HL-60 (cell line): ENCODE data around the gene BANP.

Experiments
- DNase-seq, 2 experiments: peaks; one replicate each; pipeline ENCODE4 v3.0.0-alpha.2; 2010 to 2020; ENCODE audit warnings: low read depth in 1 of 2, low spot score in 1 of 2
- H3K27ac ChIP-seq: fragments of 250-450 bp; sonication (Bioruptor Pico); replicated peaks from 2 replicates; pipeline ENCODE4 v1.5.1; 2020; ENCODE audit warnings: mild to moderate bottlenecking, moderate library complexity
- H3K27me3 ChIP-seq: fragments of 250-450 bp; sonication (Bioruptor Pico); 2 replicates; pipeline ENCODE4 v1.5.1; 2021; ENCODE audit warnings: mild to moderate bottlenecking, moderate library complexity; ENCODE audit not compliant: insufficient read depth, poor library complexity, severe bottlenecking
- H3K4me3 ChIP-seq: replicated peaks from 2 replicates; pipeline ENCODE4 v1.5.1; 2011; ENCODE audit warnings: mild to moderate bottlenecking, control low read depth, low read length; ENCODE audit not compliant: insufficient read depth
- GABPA ChIP-seq: IDR thresholded peaks from 2 replicates; pipeline ENCODE4 v1.6.1; 2012; ENCODE audit warnings: low read depth
- POLR2AphosphoS5 ChIP-seq: IDR thresholded peaks from 2 replicates; pipeline ENCODE4 v1.6.1; 2012; ENCODE audit warnings: low read depth
- REST ChIP-seq: IDR thresholded peaks from 2 replicates; pipeline ENCODE4 v1.6.1; 2012; ENCODE audit warnings: low read depth; ENCODE audit not compliant: insufficient replicate concordance
- SPI1 ChIP-seq: IDR thresholded peaks from 2 replicates; pipeline ENCODE4 v1.6.1; 2012; ENCODE audit warnings: low read depth, mild to moderate bottlenecking, borderline replicate concordance
- TF ChIP-seq, protein P1 (sequence below): IDR thresholded peaks from one replicate; pipeline ENCODE4 v1.5.1; 2011; ENCODE audit warnings: low read length, control low read depth, inconsistent platforms; ENCODE audit not compliant: insufficient read depth

BANP gene

DNA sequence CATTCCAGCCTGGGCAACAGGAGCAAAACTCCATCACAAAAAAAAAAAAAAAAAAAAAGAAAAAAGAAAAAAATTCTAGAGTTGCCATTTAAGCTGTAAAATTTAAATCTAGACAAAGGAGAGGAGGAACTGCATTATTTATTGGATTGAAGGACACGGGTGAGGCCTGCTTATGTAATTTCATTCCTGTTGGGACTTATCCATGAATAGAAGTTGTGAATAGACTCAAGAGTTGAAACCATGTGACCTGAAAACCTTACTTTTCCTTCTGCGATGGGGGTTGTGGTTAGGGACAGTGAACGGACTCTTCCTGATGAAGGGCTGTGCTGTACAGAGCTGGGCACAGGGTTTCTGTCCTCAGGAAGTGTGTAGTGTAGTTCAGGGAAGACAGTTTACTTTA lies 22.5 kb downstream of the BANP start:
- Histone ChIP-seq H3K27ac (no peak overlapping the region), H3K27me3 (no peaks in the 10 kb centered on the region), H3K4me3 (no peak overlapping the region)
- TF ChIP-seq REST (no peak), POLR2AphosphoS5 (no peak), SPI1 (no peak), GABPA (no peak)
- TF ChIP-seq, protein P1, sequence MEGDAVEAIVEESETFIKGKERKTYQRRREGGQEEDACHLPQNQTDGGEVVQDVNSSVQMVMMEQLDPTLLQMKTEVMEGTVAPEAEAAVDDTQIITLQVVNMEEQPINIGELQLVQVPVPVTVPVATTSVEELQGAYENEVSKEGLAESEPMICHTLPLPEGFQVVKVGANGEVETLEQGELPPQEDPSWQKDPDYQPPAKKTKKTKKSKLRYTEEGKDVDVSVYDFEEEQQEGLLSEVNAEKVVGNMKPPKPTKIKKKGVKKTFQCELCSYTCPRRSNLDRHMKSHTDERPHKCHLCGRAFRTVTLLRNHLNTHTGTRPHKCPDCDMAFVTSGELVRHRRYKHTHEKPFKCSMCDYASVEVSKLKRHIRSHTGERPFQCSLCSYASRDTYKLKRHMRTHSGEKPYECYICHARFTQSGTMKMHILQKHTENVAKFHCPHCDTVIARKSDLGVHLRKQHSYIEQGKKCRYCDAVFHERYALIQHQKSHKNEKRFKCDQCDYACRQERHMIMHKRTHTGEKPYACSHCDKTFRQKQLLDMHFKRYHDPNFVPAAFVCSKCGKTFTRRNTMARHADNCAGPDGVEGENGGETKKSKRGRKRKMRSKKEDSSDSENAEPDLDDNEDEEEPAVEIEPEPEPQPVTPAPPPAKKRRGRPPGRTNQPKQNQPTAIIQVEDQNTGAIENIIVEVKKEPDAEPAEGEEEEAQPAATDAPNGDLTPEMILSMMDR = no peak
- DNase-seq = no peak

GRCh38 chr16:87974178-87974577 lies 22.9 kb downstream of the BANP start:
- DNase-seq = no peak
- TF ChIP-seq GABPA (no peak), REST (no peak), POLR2AphosphoS5 (no peak), SPI1 (no peak)
- TF ChIP-seq, protein P1 = no peak
- Histone ChIP-seq H3K27me3 (no peaks in the 10 kb centered on the region), H3K27ac (no peak overlapping the region), H3K4me3 (no peak overlapping the region)

GRCh38 chr16:87976665-87977064 lies 25.4 kb downstream of the BANP start:
- H3K27ac ChIP-seq = no peak overlapping the region
- no peak overlapping the region for H3K4me3 ChIP-seq
- TF ChIP-seq POLR2AphosphoS5 = no peak
- TF ChIP-seq, protein P1 = no peak
- DNase-seq = no peak
- H3K27me3 ChIP-seq = no peaks in the 10 kb centered on the region

GRCh38 chr16:87978127-87978526 lies 26.9 kb downstream of the BANP start:
- Histone ChIP-seq H3K27me3 (no peaks in the 10 kb centered on the region), H3K4me3 (no peak overlapping the region), H3K27ac (no peak overlapping the region)
- TF ChIP-seq REST = no peak
- TF ChIP-seq, protein P1 = no peak
- no peak for TF ChIP-seq POLR2AphosphoS5
- TF ChIP-seq SPI1 = no peak
- TF ChIP-seq GABPA = no peak
- DNase-seq = no peak
